NCI-H524 treated with DMSO at 0.1 percent for 48 hours (cell line): ENCODE results near the gene LMNTD1.
"Not testable (repeated sequence)": the region's sequence is repeated elsewhere in the genome, so short reads cannot be mapped to it uniquely, and the experiment has no call there.

Experiments
- DNase-seq: peaks from one replicate; lab custom pipeline; 2025; lab: John Stamatoyannopoulos, UW

Gene LMNTD1

GRCh38 chr12:25433024-25433423 lies 120.1 kb downstream of the LMNTD1 start:
- DNase-seq, result no peak

DNA sequence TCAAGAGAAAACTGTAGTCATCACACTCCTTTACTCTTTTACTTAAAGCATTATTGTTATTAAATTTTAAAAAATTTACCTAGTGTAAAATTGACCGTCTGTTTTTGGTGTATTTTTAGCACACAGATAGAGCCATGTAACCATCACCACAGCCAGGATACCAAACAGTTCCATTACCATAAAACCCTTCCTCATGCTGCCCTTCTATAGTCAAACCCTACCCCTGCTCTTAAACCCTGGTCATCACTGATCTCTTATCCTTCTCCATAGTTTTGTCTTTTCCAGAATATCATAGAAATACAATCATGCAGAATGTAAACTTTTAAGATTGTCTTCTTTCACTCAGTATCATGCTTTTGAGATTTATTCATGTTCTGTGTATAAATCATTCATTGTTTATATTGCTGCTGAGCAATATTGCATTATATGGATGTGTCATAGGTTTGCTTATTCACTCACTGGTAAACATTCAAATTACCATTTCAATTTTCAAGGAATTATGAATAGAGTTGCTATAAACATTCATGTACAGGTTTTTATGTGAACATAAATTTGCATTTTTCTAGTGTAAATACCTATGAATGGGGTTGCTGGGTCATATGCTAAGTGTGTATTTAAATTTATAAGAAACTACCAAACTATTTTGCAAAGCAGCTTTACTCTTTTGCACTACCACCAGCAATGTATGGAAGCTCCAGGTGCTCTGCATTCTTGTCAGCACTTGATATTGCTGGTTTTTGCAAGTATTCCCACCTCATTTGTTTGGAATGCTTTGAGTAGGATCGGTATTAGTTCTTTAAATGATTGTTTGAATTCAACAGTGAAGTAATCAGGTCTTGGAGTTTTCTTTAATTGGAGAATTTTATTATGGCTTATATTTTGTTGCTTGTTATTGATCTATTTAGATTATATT lies 125.5 kb downstream of the LMNTD1 start:
- DNase-seq, result no peak

GRCh38 chr12:25426821-25427220 lies 126.3 kb downstream of the LMNTD1 start:
- DNase-seq, result not testable (repeated sequence)
